SK-N-SH treated with all-trans-retinoic acid at 6 μM for 48 hours (cell line): ENCODE data around the gene TEKT5.

Source experiments
- ATAC-seq: fragments of 200-7000 bp; cut with Tn5 transposase; 3 replicates; pipeline ENCODE4 v1.9.1; 2020; ENCODE audit warnings: mild to moderate bottlenecking, moderate library complexity
- BACH2 ChIP-seq: fragments of 250-450 bp; sonication (Bioruptor Pico); IDR thresholded peaks from 2 replicates; pipeline ENCODE4 v1.9.0; 2021; ENCODE audit warnings: mild to moderate bottlenecking, borderline replicate concordance
- CREB5 ChIP-seq: fragments of 250-450 bp; sonication (Bioruptor Pico); IDR thresholded peaks from 2 replicates; pipeline ENCODE4 v1.5.1; 2020; ENCODE audit warnings: low read depth, mild to moderate bottlenecking, moderate library complexity
- CSRNP3 ChIP-seq: fragments of 250-450 bp; sonication (Bioruptor Pico); IDR thresholded peaks from 2 replicates; pipeline ENCODE4 v1.5.1; 2021; ENCODE audit warnings: mild to moderate bottlenecking, moderate library complexity
- ESRRG ChIP-seq: fragments of 250-450 bp; sonication (Bioruptor Pico); IDR thresholded peaks from 2 replicates; pipeline ENCODE4 v1.6.1; 2021; ENCODE audit warnings: mild to moderate bottlenecking
- GLIS3 ChIP-seq: fragments of 250-450 bp; sonication (Bioruptor Pico); IDR thresholded peaks from 2 replicates; pipeline ENCODE4 v1.5.0; 2020; ENCODE audit warnings: mild to moderate bottlenecking, moderate library complexity
- ISL1 ChIP-seq: fragments of 250-450 bp; sonication (Bioruptor Pico); IDR thresholded peaks from 2 replicates; pipeline ENCODE4 v2.1.2; 2022; ENCODE audit warnings: mild to moderate bottlenecking, moderate library complexity
- OSR1 ChIP-seq: fragments of 250-450 bp; sonication (Bioruptor Pico); IDR thresholded peaks from 2 replicates; pipeline ENCODE4 v1.8.0; 2022; ENCODE audit warnings: moderate library complexity, mild to moderate bottlenecking, inconsistent platforms
- PATZ1 ChIP-seq: fragments of 250-450 bp; sonication (Bioruptor Pico); IDR thresholded peaks from 2 replicates; pipeline ENCODE4 v1.8.0; 2020; ENCODE audit warnings: mild to moderate bottlenecking, moderate library complexity, borderline replicate concordance
- POU6F1 ChIP-seq: fragments of 250-450 bp; sonication (Bioruptor Pico); IDR thresholded peaks from 2 replicates; pipeline ENCODE4 v1.8.0; 2021; ENCODE audit warnings: low read depth, mild to moderate bottlenecking, moderate library complexity, borderline replicate concordance
- PPARA ChIP-seq: fragments of 250-450 bp; sonication (Bioruptor Pico); IDR thresholded peaks from 2 replicates; pipeline ENCODE4 v1.5.0; 2020; ENCODE audit warnings: mild to moderate bottlenecking, borderline replicate concordance
- SNAI2 ChIP-seq: fragments of 250-450 bp; sonication (Bioruptor Pico); IDR thresholded peaks from 2 replicates; pipeline ENCODE4 v1.5.0; 2020; ENCODE audit warnings: mild to moderate bottlenecking, moderate library complexity
- TCF4 ChIP-seq: fragments of 250-450 bp; sonication (Bioruptor Pico); IDR thresholded peaks from 2 replicates; pipeline ENCODE4 v1.8.0; 2021; ENCODE audit warnings: mild to moderate bottlenecking, moderate library complexity, borderline replicate concordance
- TOX ChIP-seq: fragments of 250-450 bp; sonication (Bioruptor Pico); IDR thresholded peaks from 2 replicates; pipeline ENCODE4 v1.8.0; 2021; ENCODE audit warnings: mild to moderate bottlenecking, moderate library complexity, borderline replicate concordance
- TSHZ2 ChIP-seq: fragments of 250-450 bp; sonication (Bioruptor Pico); IDR thresholded peaks from 2 replicates; pipeline ENCODE4 v1.5.0; 2020; ENCODE audit warnings: mild to moderate bottlenecking, moderate library complexity
- ZC3H10 ChIP-seq: fragments of 250-450 bp; sonication (Bioruptor Pico); IDR thresholded peaks from 2 replicates; pipeline ENCODE4 v1.5.1; 2021; ENCODE audit warnings: mild to moderate bottlenecking, moderate library complexity
- ZFP3 ChIP-seq: fragments of 250-450 bp; sonication (Bioruptor Pico); IDR thresholded peaks from 2 replicates; pipeline ENCODE4 v1.5.0; 2020; ENCODE audit warnings: mild to moderate bottlenecking, moderate library complexity
- ZFP30 ChIP-seq: fragments of 450-650 bp; formaldehyde crosslinking; IDR thresholded peaks from 2 replicates; pipeline ENCODE4 v1.5.0; 2022; ENCODE audit warnings: mild to moderate bottlenecking, moderate library complexity
- ZNF565 ChIP-seq: fragments of 450-650 bp; formaldehyde crosslinking; conservative IDR thresholded peaks from 2 replicates; pipeline ENCODE4 v1.5.0; 2020; ENCODE audit warnings: low read depth, mild to moderate bottlenecking, moderate library complexity
- ZNF70 ChIP-seq: fragments of 450-650 bp; formaldehyde crosslinking; IDR thresholded peaks from 2 replicates; pipeline ENCODE4 v1.5.0; 2020; ENCODE audit warnings: mild to moderate bottlenecking, moderate library complexity

Gene TEKT5

GRCh38 chr16:10671729-10672128 lies 23.0 kb downstream of the TEKT5 start:
- no peak for TF ChIP-seq ESRRG
- TF ChIP-seq CREB5 (CRISPR knock-in tag): no peak
- TF ChIP-seq PPARA: no peak
- TF ChIP-seq ZFP30 (CRISPR knock-in tag): no peak
- no peak for TF ChIP-seq TSHZ2 (CRISPR knock-in tag)
- no peak for TF ChIP-seq ZFP3 (CRISPR knock-in tag)
- TF ChIP-seq ZNF565 (CRISPR knock-in tag): no peak
- TF ChIP-seq TCF4 (CRISPR knock-in tag): no peak
- no peak for TF ChIP-seq SNAI2 (CRISPR knock-in tag)
- no peak for TF ChIP-seq BACH2 (CRISPR knock-in tag)
- TF ChIP-seq GLIS3 (CRISPR knock-in tag): no peak
- no peak for TF ChIP-seq POU6F1 (CRISPR knock-in tag)
- no peak for TF ChIP-seq TOX (CRISPR knock-in tag)
- ATAC-seq: no peak

- ATAC-seq: no peak
- TF ChIP-seq ZNF70 (CRISPR knock-in tag) (no peak), TSHZ2 (CRISPR knock-in tag) (no peak), SNAI2 (CRISPR knock-in tag) (no peak), ISL1 (no peak), CSRNP3 (no peak), PPARA (no peak), ZC3H10 (CRISPR knock-in tag) (no peak), CREB5 (CRISPR knock-in tag) (no peak), TOX (CRISPR knock-in tag) (no peak), GLIS3 (CRISPR knock-in tag) (no peak), OSR1 (CRISPR knock-in tag) (no peak), ZNF565 (CRISPR knock-in tag) (no peak), PATZ1 (CRISPR knock-in tag) (no peak)
- TF ChIP-seq, all 23 proteins: peak for 0
These were observed 24.9 kb downstream of the TEKT5 start for GRCh38 chr16:10669791-10670190.
